NCI-H2029 treated with DMSO at 0.1 percent for 48 hours (cell line): Measurements from ENCODE around the gene TTC7B.
"Not testable (repeated sequence)": the region's sequence is repeated elsewhere in the genome, so short reads cannot be mapped to it uniquely, and the experiment has no call there.

ENCODE experiments used
- DNase-seq: peaks from one replicate; lab custom pipeline; 2025; lab: John Stamatoyannopoulos, UW

The TTC7B gene

GRCh38 chr14:90830931-90831701, 14.9 kb upstream of the TTC7B start:
- no peak for DNase-seq

GRCh38 chr14:90829677-90830076, 13.4 kb upstream of the TTC7B start:
- DNase-seq: no peak

- DNase-seq: no peak
Observed at GRCh38 chr14:90828642-90829487, 12.6 kb upstream of the TTC7B start.

GRCh38 chr14:90827919-90828610, 11.8 kb upstream of the TTC7B start:
- peak; percentile 23 for DNase-seq

GRCh38 chr14:90823542-90823941, 7.3 kb upstream of the TTC7B start:
- not testable (repeated sequence) for DNase-seq

GRCh38 chr14:90820958-90821357, 4.7 kb upstream of the TTC7B start:
- no peak for DNase-seq

- DNase-seq: no peak
Observed at GRCh38 chr14:90819734-90820393, 3.6 kb upstream of the TTC7B start.

- DNase-seq: no peak
Observed at GRCh38 chr14:90818715-90819114, 2.5 kb upstream of the TTC7B start.

- DNase-seq: no peak
Observed at GRCh38 chr14:90816681-90817436, 629 bp upstream of the TTC7B start.

GRCh38 chr14:90815572-90815821, 733 bp downstream of the TTC7B start:
- no peak for DNase-seq

GRCh38 chr14:90814806-90815571, 1.2 kb downstream of the TTC7B start:
- DNase-seq: no peak

- DNase-seq: no peak
Observed at GRCh38 chr14:90813442-90813841, 2.8 kb downstream of the TTC7B start.

GRCh38 chr14:90812109-90812508, 4.1 kb downstream of the TTC7B start:
- no peak for DNase-seq

GRCh38 chr14:90811641-90812040, 4.6 kb downstream of the TTC7B start:
- DNase-seq: no peak

- no peak for DNase-seq
Observed at GRCh38 chr14:90810806-90811205, 5.4 kb downstream of the TTC7B start.

GRCh38 chr14:90809530-90810312, 6.5 kb downstream of the TTC7B start:
- no peak for DNase-seq

- no peak for DNase-seq
Observed at GRCh38 chr14:90808759-90809529, 7.3 kb downstream of the TTC7B start.

- no peak for DNase-seq
Observed at GRCh38 chr14:90807060-90807459, 9.2 kb downstream of the TTC7B start.
